Tibial nerve (tissue), 4 donors: ENCODE data around the gene MEGF8. TPM values are rescaled to one million over a fixed set of nuclear protein-coding genes. Genes with fewer than 3 reads are reported as not detected.

Source experiments
- DNase-seq, 2 donors: peaks; one replicate each; pipeline ENCODE4 v3.0.0-alpha.2; 2019; ENCODE audit warnings: low spot score in 2 of 2
- H3K27ac ChIP-seq, 4 donors: fragments of 200-600 bp; sonication (generic) in 3 of 4; one replicate each; pipeline ENCODE4 v1.5.1; 2017 to 2019; ENCODE audit warnings: mild to moderate bottlenecking in 1 of 4
- H3K27me3 ChIP-seq, 2 donors: fragments of 200-600 bp; sonication (generic) in 1 of 2; one replicate each; pipeline versions ENCODE4 v1.5.1 to v1.6.0; 2017 to 2019
- H3K36me3 ChIP-seq, 3 donors: fragments of 200-600 bp; sonication (generic); one replicate each; pipeline ENCODE4 v1.5.1; 2018 to 2019
- H3K4me1 ChIP-seq, 4 donors: fragments of 200-600 bp; sonication (generic) in 3 of 4; one replicate each; pipeline ENCODE4 v1.5.1; 2017 to 2019
- H3K4me3 ChIP-seq, 4 donors: fragments of 200-600 bp; sonication (generic) in 3 of 4; one replicate each; pipeline ENCODE4 v1.5.1; 2017 to 2019; ENCODE audit warnings: mild to moderate bottlenecking in 1 of 4, moderate library complexity in 1 of 4
- H3K9me3 ChIP-seq, 4 donors: fragments of 200-600 bp; sonication (generic) in 3 of 4; one replicate each; pipeline ENCODE4 v1.5.1; 2017 to 2019
- CTCF ChIP-seq, 5 experiments: fragments of 200-600 bp in 3 of 5; fragments of 450-650 bp in 2 of 5; sonication (generic) in 3 of 5; IDR thresholded peaks; one replicate each; pipeline ENCODE4 v1.5.1; 2016 to 2019; ENCODE audit warnings: antibody characterized with exemption in 5 of 5, mild to moderate bottlenecking in 3 of 5, moderate library complexity in 2 of 5
- EP300 ChIP-seq, 2 donors: sonication (generic); formaldehyde crosslinking; IDR thresholded peaks; one replicate each; pipeline ENCODE4 v1.6.1; 2017; ENCODE audit warnings: antibody characterized with exemption in 2 of 2, mild to moderate bottlenecking in 1 of 2
- POLR2A ChIP-seq, 2 donors: fragments of 450-650 bp; IDR thresholded peaks; one replicate each; pipeline ENCODE4 v1.6.1; 2017; ENCODE audit warnings: antibody characterized with exemption in 2 of 2, mild to moderate bottlenecking in 2 of 2, moderate library complexity in 2 of 2
- WGBS, 2 donors: methylation state at CpG; one replicate each; pipeline ENCODE4 v1.1.5; 2018; 5-methylcytosine and 5-hydroxymethylcytosine counted together
- total RNA-seq, 4 donors: library from RNA; depleted of rRNA; stranded (reverse); fragments of >200 nt; gene quantifications; one replicate each; pipeline ENCODE4 v1.1.0, GENCODE V29; 2016

The MEGF8 gene
- total RNA-seq, 4 donors from 2014 or later = 17.9 to 33.3 (median 22.4) TPM

DNA sequence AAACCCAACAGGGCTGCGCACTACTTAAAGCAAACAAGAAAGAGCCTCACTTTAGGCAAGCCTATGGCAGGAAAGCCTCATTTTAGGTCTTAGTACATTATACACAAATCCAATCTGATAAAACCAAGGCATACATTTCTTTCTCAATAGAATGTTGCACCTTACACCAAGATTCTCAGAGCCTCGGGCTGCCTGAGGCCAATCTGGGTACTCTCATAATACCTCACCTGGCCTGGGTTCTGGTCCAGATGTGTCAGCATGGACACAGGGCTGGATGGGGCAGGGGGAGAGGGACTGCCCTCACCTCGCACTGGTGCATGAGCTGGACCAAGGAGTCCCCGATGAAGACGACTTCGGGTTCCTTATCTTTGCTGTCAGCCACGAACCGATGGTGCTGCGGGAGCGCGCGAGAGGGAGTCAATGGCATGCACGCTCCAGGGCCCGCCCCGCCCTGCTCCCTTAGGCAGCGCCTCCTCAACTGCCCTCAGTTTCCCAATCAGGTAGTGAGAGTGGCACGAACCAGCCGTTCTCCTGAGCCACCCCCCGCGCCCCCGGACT lies 23.7 kb upstream of the MEGF8 start, which contains the start of gene PRR19:
TSS of gene PRR19 (plus strand) at position 487 of the 558 bp plus-strand sequence. CDS start 7,453 bp downstream, outside the sequence.
- Histone ChIP-seq H3K4me1 (peaks cover 0 to 25% (median 4%) of the 10 kb centered on the region in 4 donors), H3K4me3 (peak within 1 kb of the TSS; percentile 29 to 72 (median 62)), H3K27me3 (no peaks in the 10 kb centered on the region), H3K9me3 (no peaks in the 10 kb centered on the region), H3K36me3 (peaks cover 0 to 4% (median 0%) of the 10 kb centered on the region in 3 donors), H3K27ac (peak within 1 kb of the TSS in 3 of 4 donors; percentile 26 to 79 (median 44))
- DNase-seq = no peak
- WGBS, 2 donors = 7 to 10% methylated on average over 11 to 20 of the region's 21 CpGs
- TF ChIP-seq CTCF (IDR thresholded peaks at IDR 0.05) (no peak), EP300 (IDR thresholded peaks at IDR 0.05) (no peak), POLR2A (IDR thresholded peaks at IDR 0.05) (no peak)

- Histone ChIP-seq H3K9me3 (no peaks in the 10 kb centered on the region), H3K27me3 (no peaks in the 10 kb centered on the region), H3K36me3 (no peaks in the 10 kb centered on the region), H3K4me1 (peaks cover 0 to 25% (median 4%) of the 10 kb centered on the region in 4 donors), H3K27ac (no peak overlapping the region), H3K4me3 (peak overlapping the region in 3 of 4 donors; percentile 57 to 72 (median 68))
- no peak for DNase-seq
- 59 to 67% methylated on average over 11 of the region's 11 CpGs for WGBS, 2 donors
- TF ChIP-seq POLR2A (IDR thresholded peaks at IDR 0.05) = no peak
- no peak for TF ChIP-seq EP300 (IDR thresholded peaks at IDR 0.05)
- no peak for TF ChIP-seq CTCF (IDR thresholded peaks at IDR 0.05)
Observed at GRCh38 chr19:42303101-42303464, 22.4 kb upstream of the MEGF8 start.

- Histone ChIP-seq H3K4me3 (no peak overlapping the region), H3K9me3 (no peaks in the 10 kb centered on the region), H3K36me3 (no peaks in the 10 kb centered on the region), H3K4me1 (peaks cover 0 to 25% (median 4%) of the 10 kb centered on the region in 4 donors), H3K27ac (no peak overlapping the region), H3K27me3 (no peaks in the 10 kb centered on the region)
- TF ChIP-seq CTCF (IDR thresholded peaks at IDR 0.05) (no peak), EP300 (IDR thresholded peaks at IDR 0.05) (no peak), POLR2A (IDR thresholded peaks at IDR 0.05) (no peak)
- 89 to 91% methylated on average over 8 of the region's 8 CpGs for WGBS, 2 donors
- no peak for DNase-seq
Observed at GRCh38 chr19:42303876-42304275, 21.6 kb upstream of the MEGF8 start.

DNA sequence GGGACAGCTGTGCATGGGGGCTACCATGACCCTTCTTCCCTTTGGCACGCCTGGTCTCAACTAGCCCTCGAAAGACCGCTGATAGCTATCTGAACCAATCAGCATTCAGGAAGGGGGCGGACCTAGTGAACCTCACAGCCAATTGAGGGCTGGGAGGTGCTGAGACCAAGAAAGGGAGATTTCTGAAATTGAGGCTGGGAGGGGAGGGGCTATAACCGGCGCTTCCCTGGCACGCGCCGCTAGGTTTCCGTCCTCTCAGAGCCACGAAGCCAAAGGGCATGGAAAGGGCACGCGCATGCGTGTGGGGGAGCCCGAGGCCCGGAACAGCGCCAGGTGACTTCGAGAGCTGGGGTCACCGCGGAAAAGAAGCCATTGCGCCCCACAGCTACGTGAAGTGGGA lies 18.8 kb upstream of the MEGF8 start:
- H3K9me3 ChIP-seq = no peaks in the 10 kb centered on the region
- no peak for TF ChIP-seq CTCF (IDR thresholded peaks at IDR 0.05)
- TF ChIP-seq EP300 (IDR thresholded peaks at IDR 0.05) = no peak
- no peak for TF ChIP-seq POLR2A (IDR thresholded peaks at IDR 0.05)
- no peak overlapping the region for H3K27ac ChIP-seq
- 84 to 89% methylated on average over 22 of the region's 22 CpGs for WGBS, 2 donors
- DNase-seq = no peak
- peaks cover 0 to 8% of the 10 kb centered on the region in 2 donors for H3K27me3 ChIP-seq
- H3K4me1 ChIP-seq = peaks cover 0 to 22% (median 6%) of the 10 kb centered on the region in 4 donors
- H3K36me3 ChIP-seq = no peaks in the 10 kb centered on the region
- no peak overlapping the region for H3K4me3 ChIP-seq

GRCh38 chr19:42309686-42310085 lies 15.7 kb upstream of the MEGF8 start:
- no peak overlapping the region for H3K4me3 ChIP-seq
- no peak overlapping the region for H3K27ac ChIP-seq
- H3K4me1 ChIP-seq = peaks cover 0 to 24% (median 18%) of the 10 kb centered on the region in 4 donors
- TF ChIP-seq CTCF (IDR thresholded peaks at IDR 0.05) = no peak
- TF ChIP-seq POLR2A (IDR thresholded peaks at IDR 0.05) = no peak
- TF ChIP-seq EP300 (IDR thresholded peaks at IDR 0.05) = no peak
- H3K9me3 ChIP-seq = no peaks in the 10 kb centered on the region
- no peak for DNase-seq
- H3K36me3 ChIP-seq = no peaks in the 10 kb centered on the region
- WGBS, 2 donors = 90 to 94% methylated on average over 4 to 10 of the region's 14 CpGs
- peaks cover 0 to 37% of the 10 kb centered on the region in 2 donors for H3K27me3 ChIP-seq
